Muscle of leg (tissue), 11 donors: ENCODE data around the gene TTYH3. TPM values are rescaled to one million over a fixed set of nuclear protein-coding genes. Genes with fewer than 3 reads are reported as not detected.
A peak's percentile ranks its signal among the peaks of the same experiment; 100 is the strongest.

ENCODE experiments used
- DNase-seq: peaks from one replicate; pipeline ENCODE4 v3.0.0; 2013
- H3K27ac ChIP-seq: one replicate; pipeline ENCODE4 v1.5.1; 2013; ENCODE audit warnings: mild to moderate bottlenecking, low read length, control low read depth
- H3K27me3 ChIP-seq: one replicate; pipeline ENCODE4 v1.6.1; 2013; ENCODE audit warnings: low read length; ENCODE audit not compliant: control insufficient read depth, insufficient read depth
- H3K36me3 ChIP-seq: one replicate; pipeline ENCODE4 v1.6.1; 2013; ENCODE audit warnings: low read length; ENCODE audit not compliant: control insufficient read depth, insufficient read depth
- H3K4me1 ChIP-seq: one replicate; pipeline ENCODE4 v1.6.1; 2013; ENCODE audit warnings: low read length; ENCODE audit not compliant: control insufficient read depth, insufficient read depth
- H3K4me3 ChIP-seq: one replicate; pipeline ENCODE4 v1.5.1; 2013; ENCODE audit warnings: low read length, control low read depth
- H3K9me3 ChIP-seq: replicated peaks from 2 replicates; pipeline ENCODE4 v1.6.1; 2013; ENCODE audit warnings: low read depth, low read length; ENCODE audit not compliant: control insufficient read depth
- WGBS: methylation state at CpG from one replicate; pipeline ENCODE4 v1.1.5; 2013; ENCODE audit warnings: missing lambda C conversion rate; ENCODE audit not compliant: insufficient coverage; 5-methylcytosine and 5-hydroxymethylcytosine counted together
- polyA plus RNA-seq, 8 donors: library from polyadenylated mRNA; unstranded; fragments of 120-200 nt; gene quantifications; one replicate each; pipeline versions ENCODE4 v1.2.1 to v1.2.3, GENCODE V29; 2013; ENCODE audit warnings: inconsistent platforms in 1 of 8, low replicate concordance in 1 of 8; ENCODE audit not compliant: insufficient read length in 8 of 8, insufficient read depth in 1 of 8
- total RNA-seq: library from RNA; stranded (reverse); fragments of 120-200 nt; gene quantifications from one replicate; pipeline ENCODE4 v1.2.4, GENCODE V29; 2013

Gene TTYH3
- total and polyA plus RNA-seq, 9 donors = 21.1 to 136 (median 101) TPM

DNA sequence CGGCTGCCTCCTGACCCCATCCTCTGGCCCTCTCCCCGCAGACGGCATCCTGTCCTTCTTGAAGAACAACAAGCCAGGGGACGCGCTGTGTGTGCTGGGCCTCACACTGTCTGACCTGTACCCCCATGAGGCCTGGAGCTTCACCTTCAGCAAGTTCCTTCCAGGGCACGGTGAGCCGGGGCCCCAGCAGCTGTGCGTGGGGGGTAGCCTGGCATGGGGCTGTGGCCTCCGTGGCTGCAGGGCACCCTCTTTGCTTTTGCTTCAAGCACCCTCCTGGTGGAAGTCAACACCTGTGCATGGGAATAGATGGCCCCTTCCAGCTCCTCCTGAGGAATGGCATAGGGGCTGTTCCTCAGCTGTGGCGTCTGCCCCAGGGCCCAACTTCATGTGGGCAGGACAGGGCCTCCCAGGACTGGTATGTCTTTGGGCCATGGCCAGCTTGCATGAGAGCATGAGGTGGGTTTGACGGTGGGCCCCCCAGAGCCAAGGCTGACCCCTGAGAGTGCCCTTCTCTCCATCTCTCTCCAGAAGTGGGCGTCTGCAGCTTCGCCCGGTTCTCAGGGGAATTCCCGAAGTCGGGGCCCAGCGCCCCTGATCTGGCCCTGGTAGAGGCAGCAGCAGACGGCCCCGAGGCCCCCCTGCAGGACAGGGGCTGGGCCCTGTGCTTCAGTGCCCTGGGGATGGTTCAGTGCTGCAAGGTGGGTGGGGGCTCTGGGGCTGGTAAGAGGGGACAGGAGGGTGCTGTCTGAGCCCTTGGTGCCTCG, 76.9 kb downstream of the TTYH3 start:
- Histone ChIP-seq H3K27ac (no peak overlapping the region), H3K9me3 (no peaks in the 10 kb centered on the region)

DNA sequence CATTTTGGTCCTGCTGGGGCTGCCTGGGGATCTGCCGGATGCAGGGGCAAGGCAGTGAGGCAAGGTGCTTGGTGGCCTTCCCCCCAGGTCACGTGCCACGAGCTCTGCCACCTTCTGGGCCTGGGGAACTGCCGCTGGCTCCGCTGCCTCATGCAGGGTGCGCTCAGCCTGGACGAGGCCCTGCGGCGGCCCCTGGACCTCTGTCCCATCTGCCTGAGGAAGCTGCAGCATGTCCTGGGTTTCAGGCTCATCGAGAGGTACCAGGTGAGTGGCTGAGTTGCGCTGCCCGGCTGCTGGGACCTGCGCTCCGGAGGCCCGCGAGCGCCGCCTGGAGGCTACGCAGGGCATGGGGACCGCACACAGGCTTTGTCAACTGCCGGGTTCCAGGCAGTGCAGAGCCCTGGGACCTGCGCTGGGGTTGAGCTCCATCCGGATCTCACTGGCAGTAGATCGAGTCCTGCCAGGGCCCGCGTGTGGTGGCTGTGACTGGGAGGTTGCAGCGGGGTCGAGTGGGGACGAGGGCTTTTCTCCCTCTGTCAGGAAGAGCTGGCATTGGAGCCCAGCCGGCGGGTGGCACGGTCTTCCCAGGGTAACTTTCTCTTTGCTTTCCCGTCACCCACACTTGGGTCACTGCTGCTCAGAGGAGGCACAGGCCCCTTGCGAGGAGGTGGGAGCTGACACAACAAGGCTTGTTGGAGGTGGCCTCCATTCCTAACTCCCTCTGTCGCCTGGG, 77.9 kb downstream of the TTYH3 start:
- H3K27ac ChIP-seq = no peak overlapping the region
- H3K27me3 ChIP-seq = no peaks in the 10 kb centered on the region
- H3K4me1 ChIP-seq = peaks cover 28% of the 10 kb centered on the region
- H3K4me3 ChIP-seq = no peak overlapping the region
- DNase-seq = peak; percentile 61
- H3K36me3 ChIP-seq = peaks cover 6% of the 10 kb centered on the region
- H3K9me3 ChIP-seq = no peaks in the 10 kb centered on the region
- 28% methylated on average over 32 of the region's 35 CpGs for WGBS

More for the DNA sequence above, 76.9 kb downstream of the TTYH3 start:
- Histone ChIP-seq H3K27me3 (no peaks in the 10 kb centered on the region), H3K4me1 (peaks cover 20% of the 10 kb centered on the region), H3K36me3 (peaks cover 6% of the 10 kb centered on the region), H3K4me3 (no peak overlapping the region)
- WGBS = 93% methylated on average over 11 of the region's 20 CpGs
- no peak for DNase-seq

GRCh38 chr7:2710286-2710655, 78.5 kb downstream of the TTYH3 start:
- H3K36me3 ChIP-seq = peaks cover 6% of the 10 kb centered on the region
- peaks cover 32% of the 10 kb centered on the region for H3K4me1 ChIP-seq
- no peaks in the 10 kb centered on the region for H3K9me3 ChIP-seq
- H3K4me3 ChIP-seq = no peak overlapping the region
- no peak overlapping the region for H3K27ac ChIP-seq
- DNase-seq = no peak
- 56% methylated on average over 3 of the region's 11 CpGs for WGBS
- no peaks in the 10 kb centered on the region for H3K27me3 ChIP-seq

GRCh38 chr7:2710901-2711551, 79.2 kb downstream of the TTYH3 start:
- Histone ChIP-seq H3K9me3 (no peaks in the 10 kb centered on the region), H3K4me3 (no peak overlapping the region), H3K27me3 (no peaks in the 10 kb centered on the region), H3K27ac (no peak overlapping the region), H3K4me1 (peaks cover 39% of the 10 kb centered on the region), H3K36me3 (peaks cover 7% of the 10 kb centered on the region)
- WGBS = 37% methylated on average over 3 of the region's 4 CpGs
- no peak for DNase-seq

DNA sequence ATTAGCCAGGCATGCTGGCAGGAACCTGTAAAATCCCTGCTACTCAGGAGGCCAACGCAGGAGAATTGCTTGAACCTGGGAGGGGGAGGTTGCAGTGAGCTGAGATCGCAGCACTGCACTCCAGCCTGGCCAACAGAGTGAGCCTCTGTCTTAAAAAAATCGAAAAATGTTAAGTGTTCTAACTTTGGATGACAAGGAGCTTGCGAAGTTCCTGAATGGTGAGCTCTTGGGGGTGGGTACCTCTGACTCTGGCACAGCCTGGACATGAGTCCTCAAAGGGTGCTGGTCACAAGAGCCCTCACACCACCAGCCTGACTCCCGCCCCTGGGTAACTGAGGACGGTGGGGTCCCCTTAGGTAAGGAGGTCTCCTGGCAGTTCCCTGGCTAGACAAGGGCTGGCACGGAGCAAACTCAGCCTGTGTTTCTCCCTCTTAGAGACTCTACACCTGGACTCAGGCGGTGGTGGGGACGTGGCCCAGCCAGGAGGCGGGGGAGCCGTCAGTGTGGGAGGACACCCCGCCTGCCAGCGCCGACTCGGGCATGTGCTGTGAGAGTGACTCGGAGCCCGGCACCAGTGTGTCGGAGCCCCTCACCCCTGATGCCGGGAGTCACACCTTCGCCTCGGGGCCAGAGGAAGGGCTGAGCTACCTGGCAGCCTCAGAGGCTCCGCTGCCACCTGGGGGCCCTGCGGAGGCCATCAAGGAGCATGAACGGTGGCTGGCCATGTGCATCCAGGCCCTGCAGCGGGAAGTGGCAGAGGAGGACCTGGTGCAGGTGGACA, 80.3 kb downstream of the TTYH3 start:
- no peak for DNase-seq
- H3K27me3 ChIP-seq = no peaks in the 10 kb centered on the region
- H3K4me3 ChIP-seq = no peak overlapping the region
- H3K27ac ChIP-seq = no peak overlapping the region
- peaks cover 8% of the 10 kb centered on the region for H3K36me3 ChIP-seq
- 80% methylated on average over 24 of the region's 25 CpGs for whole genome bisulfite sequencing
- peaks cover 50% of the 10 kb centered on the region for H3K4me1 ChIP-seq
- H3K9me3 ChIP-seq = no peaks in the 10 kb centered on the region

DNA sequence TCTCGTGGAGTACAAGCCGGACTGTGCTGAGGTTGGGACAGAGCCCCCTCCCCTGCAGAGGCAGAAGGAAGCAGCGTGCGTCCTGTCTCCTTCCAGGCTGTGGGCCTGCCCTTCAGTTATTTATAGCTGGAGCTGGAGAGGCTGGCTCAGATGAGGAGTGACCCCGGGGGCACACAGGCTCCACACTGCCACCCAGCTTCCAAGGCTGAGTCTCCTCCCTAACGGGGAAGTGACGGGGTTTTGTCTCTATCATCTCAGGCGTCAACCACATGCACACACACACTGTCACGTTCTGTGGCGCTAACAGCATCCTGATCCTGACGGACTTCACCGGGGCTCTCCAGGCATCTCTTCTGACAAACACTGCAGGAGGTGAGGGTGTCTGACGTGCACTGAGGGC, 81.6 kb downstream of the TTYH3 start:
- 11% methylated on average over 2 of the region's 13 CpGs for WGBS
- H3K27ac ChIP-seq = peak overlapping the region; percentile 57
- peaks cover 63% of the 10 kb centered on the region for H3K4me1 ChIP-seq
- DNase-seq = peak; percentile 72
- no peak overlapping the region for H3K4me3 ChIP-seq
- H3K27me3 ChIP-seq = no peaks in the 10 kb centered on the region
- no peaks in the 10 kb centered on the region for H3K9me3 ChIP-seq
- H3K36me3 ChIP-seq = peaks cover 8% of the 10 kb centered on the region

GRCh38 chr7:2713978-2714377, 82.2 kb downstream of the TTYH3 start:
- Histone ChIP-seq H3K27me3 (no peaks in the 10 kb centered on the region), H3K9me3 (no peaks in the 10 kb centered on the region), H3K4me1 (peaks cover 63% of the 10 kb centered on the region), H3K27ac (no peak overlapping the region), H3K36me3 (peaks cover 8% of the 10 kb centered on the region), H3K4me3 (no peak overlapping the region)
- 100% methylated on average over 1 of the region's 12 CpGs for WGBS
- DNase-seq = no peak

Other genes with a start within 250 kb of the TTYH3 start
- 5.7 TPM for gene CHST12, start 228.4 kb upstream of the TTYH3 start, total RNA-seq
- gene CHST12, start 228.4 kb upstream of the TTYH3 start, polyA plus RNA-seq = 10 to 100 TPM in 6 of 8 donors, 1 to 10 TPM in 2; 9.0 to 13.8 (median 12.3) TPM
- gene GRIFIN, start 155.6 kb upstream of the TTYH3 start, total RNA-seq = not detected
- gene GRIFIN, start 155.6 kb upstream of the TTYH3 start, polyA plus RNA-seq = under 1 TPM in 1 of 8 donors, not detected in 7; 0.19 TPM
- gene LFNG, start 112.2 kb upstream of the TTYH3 start, total RNA-seq = 19.2 TPM
- 10 to 100 TPM; 17.7 to 30.8 (median 24.2) TPM for gene LFNG, start 112.2 kb upstream of the TTYH3 start, polyA plus RNA-seq
- gene BRAT1, start 76.5 kb upstream of the TTYH3 start, total RNA-seq = 20.4 TPM
- gene BRAT1, start 76.5 kb upstream of the TTYH3 start, polyA plus RNA-seq = 10 to 100 TPM; 17.8 to 28.5 (median 22.0) TPM
- gene IQCE, start 73.0 kb upstream of the TTYH3 start, total RNA-seq = 4.7 TPM
- gene IQCE, start 73.0 kb upstream of the TTYH3 start, polyA plus RNA-seq = 1 to 10 TPM; 5.0 to 9.6 (median 7.3) TPM
- 0.13 TPM for gene AMZ1, start 56.2 kb downstream of the TTYH3 start, total RNA-seq
- gene AMZ1, start 56.2 kb downstream of the TTYH3 start, polyA plus RNA-seq = under 1 TPM; 0.04 to 0.23 (median 0.16) TPM
- 6.6 TPM for gene GNA12, start 212.3 kb downstream of the TTYH3 start, total RNA-seq
- gene GNA12, start 212.3 kb downstream of the TTYH3 start, polyA plus RNA-seq = 10 to 100 TPM; 24.4 to 40.4 (median 32.1) TPM